H9 (cell line): ENCODE data around the gene KIF15. TPM values are rescaled to one million over a fixed set of nuclear protein-coding genes. Genes with fewer than 3 reads are reported as not detected.

ENCODE experiments used
- DNase-seq: peaks from one replicate; pipeline ENCODE4 v3.0.0-alpha.2; 2017
- H2AFZ ChIP-seq: one replicate; pipeline ENCODE4 v1.6.1; 2013; ENCODE audit warnings: mild to moderate bottlenecking, low read length, control low read depth, moderate library complexity
- H2AK5ac ChIP-seq: 2 replicates; pipeline ENCODE4 v1.6.1; 2013; ENCODE audit warnings: low read length, control low read depth, mixed read lengths; ENCODE audit not compliant: insufficient read length
- H2BK120ac ChIP-seq: one replicate; pipeline ENCODE4 v1.6.1; 2013; ENCODE audit warnings: low read depth, mild to moderate bottlenecking, low read length, control low read depth, inconsistent platforms; ENCODE audit not compliant: poor library complexity, severe bottlenecking
- H2BK12ac ChIP-seq: 2 replicates; pipeline ENCODE4 v1.6.1; 2013; ENCODE audit warnings: low read length, control low read depth, mixed read lengths, low read depth; ENCODE audit not compliant: insufficient read length
- H2BK15ac ChIP-seq: 2 replicates; pipeline ENCODE4 v1.6.1; 2013; ENCODE audit warnings: low read depth, low read length, control low read depth
- H2BK20ac ChIP-seq: one replicate; pipeline ENCODE4 v1.6.1; 2013; ENCODE audit warnings: low read depth, mild to moderate bottlenecking, low read length, control low read depth, inconsistent platforms; ENCODE audit not compliant: poor library complexity, severe bottlenecking
- H2BK5ac ChIP-seq: 2 replicates; pipeline ENCODE4 v1.6.1; 2013; ENCODE audit warnings: low read length, control low read depth, mixed read lengths; ENCODE audit not compliant: insufficient read length
- H3K14ac ChIP-seq: 2 replicates; pipeline ENCODE4 v1.6.1; 2013; ENCODE audit warnings: low read length, control low read depth; ENCODE audit not compliant: insufficient read depth
- H3K18ac ChIP-seq: 2 replicates; pipeline ENCODE4 v1.6.1; 2013; ENCODE audit warnings: low read depth, mild to moderate bottlenecking, mixed read lengths, low read length, control low read depth; ENCODE audit not compliant: insufficient read length
- H3K23ac ChIP-seq: 2 replicates; pipeline ENCODE4 v1.6.1; 2013; ENCODE audit warnings: low read length, control low read depth, mixed read lengths, low read depth; ENCODE audit not compliant: insufficient read length
- H3K23me2 ChIP-seq: 2 replicates; pipeline ENCODE4 v1.6.1; 2013; ENCODE audit warnings: low read depth, mild to moderate bottlenecking, mixed read lengths, low read length, control low read depth; ENCODE audit not compliant: insufficient read length, poor library complexity, severe bottlenecking
- H3K27ac ChIP-seq: 2 replicates; pipeline ENCODE4 v1.5.1; 2013; ENCODE audit warnings: low read length, control low read depth, mixed read lengths, low read depth; ENCODE audit not compliant: insufficient read length
- H3K27me3 ChIP-seq: 2 replicates; pipeline ENCODE4 v1.6.1; 2013; ENCODE audit warnings: low read length, control low read depth, inconsistent platforms; ENCODE audit not compliant: insufficient read depth
- H3K4ac ChIP-seq: 2 replicates; pipeline ENCODE4 v1.6.1; 2013; ENCODE audit warnings: low read depth, mild to moderate bottlenecking, control low read depth, inconsistent platforms, low read length, moderate library complexity
- H3K4me1 ChIP-seq: 2 replicates; pipeline ENCODE4 v1.6.1; 2013; ENCODE audit warnings: low read length, control low read depth, inconsistent platforms; ENCODE audit not compliant: insufficient read depth
- H3K4me2 ChIP-seq: 2 replicates; pipeline ENCODE4 v1.6.1; 2013; ENCODE audit warnings: low read length, control low read depth, mixed read lengths; ENCODE audit not compliant: insufficient read length, insufficient read depth
- H3K56ac ChIP-seq: 2 replicates; pipeline ENCODE4 v1.6.1; 2013; ENCODE audit warnings: low read depth, mild to moderate bottlenecking, mixed read lengths, low read length, control low read depth; ENCODE audit not compliant: insufficient read length
- H3K79me1 ChIP-seq: 2 replicates; pipeline ENCODE4 v1.6.1; 2013; ENCODE audit warnings: low read depth, mild to moderate bottlenecking, moderate library complexity, low read length, control low read depth, inconsistent platforms; ENCODE audit not compliant: insufficient read depth, poor library complexity, severe bottlenecking
- H3K79me2 ChIP-seq: 2 replicates; pipeline ENCODE4 v1.6.1; 2013; ENCODE audit warnings: low read length, control low read depth, inconsistent platforms; ENCODE audit not compliant: insufficient read depth
- H3K9ac ChIP-seq: 2 replicates; pipeline ENCODE4 v1.6.1; 2013; ENCODE audit warnings: low read length, control low read depth, mixed read lengths; ENCODE audit not compliant: insufficient read length; ENCODE audit errors: extremely low read depth
- H3K9me3 ChIP-seq: one replicate; pipeline ENCODE4 v1.6.1; 2013; ENCODE audit warnings: low read depth, low read length, inconsistent platforms; ENCODE audit not compliant: control insufficient read depth
- H3T11ph ChIP-seq: one replicate; pipeline ENCODE4 v1.6.1; 2013; ENCODE audit warnings: mild to moderate bottlenecking, low read length, control low read depth, inconsistent platforms
- H4K20me1 ChIP-seq: one replicate; pipeline ENCODE4 v1.6.1; 2013; ENCODE audit not compliant: control insufficient read depth, insufficient read length, insufficient read depth
- H4K5ac ChIP-seq: 2 replicates; pipeline ENCODE4 v1.6.1; 2013; ENCODE audit warnings: low read depth, mild to moderate bottlenecking, mixed read lengths, low read length, control low read depth; ENCODE audit not compliant: insufficient read length
- H4K8ac ChIP-seq: replicated peaks from 2 replicates; pipeline ENCODE4 v1.6.1; 2013; ENCODE audit warnings: low read length, control low read depth, mixed read lengths, low read depth; ENCODE audit not compliant: insufficient read length
- H4K91ac ChIP-seq: 2 replicates; pipeline ENCODE4 v1.6.1; 2013; ENCODE audit warnings: low read depth, mild to moderate bottlenecking, moderate library complexity, mixed read lengths, low read length, control low read depth; ENCODE audit not compliant: insufficient read length
- H3K27ac Mint-ChIP-seq, 3 experiments: 2 replicates in 2 of 3; 3 replicates in 1 of 3; pipeline ENCODE4 v1.8.0; 2020 to 2021; ENCODE audit warnings: mixed read lengths in 3 of 3, mild to moderate bottlenecking in 1 of 3, moderate library complexity in 1 of 3
- H3K27me3 Mint-ChIP-seq: 2 replicates; pipeline ENCODE4 v1.8.0; 2021; ENCODE audit warnings: low read depth, mild to moderate bottlenecking, moderate library complexity, mixed read lengths
- H3K36me3 Mint-ChIP-seq, 3 experiments: 2 replicates in 2 of 3; 3 replicates in 1 of 3; pipeline ENCODE4 v1.8.0; 2020 to 2021; ENCODE audit warnings: low read depth in 3 of 3, mixed read lengths in 3 of 3; ENCODE audit not compliant: insufficient read depth in 1 of 3
- H3K4me1 Mint-ChIP-seq, 2 experiments: 2 replicates each; pipeline ENCODE4 v1.8.0; 2020; ENCODE audit warnings: mixed read lengths in 2 of 2
- H3K4me3 Mint-ChIP-seq, 2 experiments: 2 replicates in 1 of 2; 3 replicates in 1 of 2; pipeline ENCODE4 v1.8.0; 2020 to 2021; ENCODE audit warnings: mild to moderate bottlenecking in 2 of 2, mixed read lengths in 2 of 2, moderate library complexity in 1 of 2
- H3K9me3 Mint-ChIP-seq, 2 experiments: 2 replicates in 1 of 2; 3 replicates in 1 of 2; pipeline ENCODE4 v1.8.0; 2020; ENCODE audit warnings: mild to moderate bottlenecking in 2 of 2, mixed read lengths in 2 of 2, moderate library complexity in 1 of 2
- CTCF ChIP-seq: fragments of 200-600 bp; sonication (generic); conservative IDR thresholded peaks from 3 replicates; pipeline ENCODE4 v1.8.0; 2021; ENCODE audit warnings: antibody characterized with exemption, mild to moderate bottlenecking
- WGBS: extraction: QIAGEN DNeasy Blood & Tissue Kit; methylation state at CpG from one replicate; pipeline ENCODE4 v1.1.7; 2013; ENCODE audit warnings: missing lambda C conversion rate, low lambda C conversion rate, mixed read lengths; ENCODE audit not compliant: insufficient read length; ENCODE audit errors: extremely low coverage; 5-methylcytosine and 5-hydroxymethylcytosine counted together
- total RNA-seq: library from RNA; stranded (reverse); gene quantifications from 2 replicates; pipeline ENCODE4 v1.2.1, GENCODE V29; 2021

Gene KIF15
- total RNA-seq, 1 experiment from 2014 or later, result 25.0 TPM

- peaks cover 78% of the 10 kb centered on the region for H3K9me3 ChIP-seq
These were observed 39.5 kb upstream of the KIF15 start for GRCh38 chr3:44722103-44722401.

More at GRCh38 chr3:44722103-44722401, 39.5 kb upstream of the KIF15 start:
- H3K79me1 ChIP-seq, result no peaks in the 10 kb centered on the region
- H3K4me1 ChIP-seq, result no peaks in the 10 kb centered on the region
- H2BK15ac ChIP-seq, result no peak overlapping the region
- no peak overlapping the region for H2BK12ac ChIP-seq
- no peak overlapping the region for H4K91ac ChIP-seq
- WGBS, result no CpG with 5 or more reads among the region's 1 CpG
- H3K4me3 Mint-ChIP-seq, result no peak overlapping the region
- no peak overlapping the region for H3T11ph ChIP-seq
- no peak overlapping the region for H2BK20ac ChIP-seq
- no peak overlapping the region for H3K18ac ChIP-seq
- TF ChIP-seq CTCF, result no peak
- no peaks in the 10 kb centered on the region for H3K79me2 ChIP-seq
- no peak overlapping the region for H3K56ac ChIP-seq
- no peaks in the 10 kb centered on the region for H4K20me1 ChIP-seq
- no peak overlapping the region for H4K8ac ChIP-seq
- no peak overlapping the region for H3K4ac ChIP-seq
- DNase-seq, result no peak
- no peaks in the 10 kb centered on the region for H3K27me3 ChIP-seq
- no peak overlapping the region for H4K5ac ChIP-seq
- H2BK120ac ChIP-seq, result no peak overlapping the region
- no peak overlapping the region for H3K9ac ChIP-seq
- no peak overlapping the region for H3K27ac ChIP-seq
- H3K23me2 ChIP-seq, result no peaks in the 10 kb centered on the region
- H3K4me1 Mint-ChIP-seq, result no peaks in the 10 kb centered on the region
- H2AK5ac ChIP-seq, result no peak overlapping the region
- peaks cover 22% of the 10 kb centered on the region for H3K27me3 Mint-ChIP-seq
- H3K4me2 ChIP-seq, result no peak overlapping the region
- peaks cover 22 to 44% (median 36%) of the 10 kb centered on the region in 3 experiments for H3K36me3 Mint-ChIP-seq
- H3K9me3 Mint-ChIP-seq, result peaks cover 86% of the 10 kb centered on the region in 2 experiments
- H3K27ac Mint-ChIP-seq, result no peak overlapping the region
- H3K14ac ChIP-seq, result no peak overlapping the region
- no peak overlapping the region for H2AFZ ChIP-seq
- H2BK5ac ChIP-seq, result no peak overlapping the region
- H3K23ac ChIP-seq, result no peak overlapping the region
